ENCODE measurements around the gene YDJC. TPM values are rescaled to one million over a fixed set of nuclear protein-coding genes. Genes with fewer than 3 reads are reported as not detected.

Gene YDJC
- total RNA-seq, 1 donor: 25.0 TPM

DNA sequence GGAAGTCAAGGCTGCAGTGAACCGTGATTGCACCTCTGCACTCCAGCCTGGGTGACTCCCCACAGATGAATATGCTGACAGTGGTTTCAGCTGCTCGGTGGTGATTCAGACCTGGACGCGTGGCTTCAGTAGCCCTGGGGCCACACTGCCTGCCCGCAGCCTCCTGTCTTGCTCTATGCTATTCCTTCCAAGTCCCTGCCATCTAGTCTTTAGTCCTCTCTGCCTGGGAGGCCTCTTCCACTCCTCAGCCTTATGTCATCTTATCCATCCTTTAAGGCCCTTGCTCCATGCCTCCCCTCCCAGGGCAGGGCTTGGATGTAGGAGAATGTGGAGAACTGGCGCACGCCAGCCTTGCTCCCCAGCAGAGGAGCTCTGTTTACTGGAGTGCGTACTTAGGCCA is 23.0 kb downstream of the YDJC start:
- TF ChIP-seq, protein P1, sequence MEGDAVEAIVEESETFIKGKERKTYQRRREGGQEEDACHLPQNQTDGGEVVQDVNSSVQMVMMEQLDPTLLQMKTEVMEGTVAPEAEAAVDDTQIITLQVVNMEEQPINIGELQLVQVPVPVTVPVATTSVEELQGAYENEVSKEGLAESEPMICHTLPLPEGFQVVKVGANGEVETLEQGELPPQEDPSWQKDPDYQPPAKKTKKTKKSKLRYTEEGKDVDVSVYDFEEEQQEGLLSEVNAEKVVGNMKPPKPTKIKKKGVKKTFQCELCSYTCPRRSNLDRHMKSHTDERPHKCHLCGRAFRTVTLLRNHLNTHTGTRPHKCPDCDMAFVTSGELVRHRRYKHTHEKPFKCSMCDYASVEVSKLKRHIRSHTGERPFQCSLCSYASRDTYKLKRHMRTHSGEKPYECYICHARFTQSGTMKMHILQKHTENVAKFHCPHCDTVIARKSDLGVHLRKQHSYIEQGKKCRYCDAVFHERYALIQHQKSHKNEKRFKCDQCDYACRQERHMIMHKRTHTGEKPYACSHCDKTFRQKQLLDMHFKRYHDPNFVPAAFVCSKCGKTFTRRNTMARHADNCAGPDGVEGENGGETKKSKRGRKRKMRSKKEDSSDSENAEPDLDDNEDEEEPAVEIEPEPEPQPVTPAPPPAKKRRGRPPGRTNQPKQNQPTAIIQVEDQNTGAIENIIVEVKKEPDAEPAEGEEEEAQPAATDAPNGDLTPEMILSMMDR (IDR thresholded peaks at IDR 0.05; ENCODE audit: extremely low read depth, low read depth, low read length): no peak
- Histone ChIP-seq H3K4me1 (ENCODE audit: insufficient read depth, low read length) (no peaks in the 10 kb centered on the region), H3K4me2 (ENCODE audit: insufficient read depth, low read length) (no peak overlapping the region), H3K27ac (ENCODE audit: low read depth, low read length) (no peak overlapping the region), H2AFZ (ENCODE audit: low read length) (no peak overlapping the region), H4K20me1 (ENCODE audit: insufficient read depth, low read length) (peaks cover 71% of the 10 kb centered on the region), H3K36me3 (ENCODE audit: insufficient read depth, low read length) (peaks cover 25% of the 10 kb centered on the region), H3K79me2 (ENCODE audit: insufficient read depth, low read length) (peaks cover 95% of the 10 kb centered on the region), H3K9me3 (ENCODE audit: low read depth, low read length) (no peaks in the 10 kb centered on the region), H3K27me3 (ENCODE audit: insufficient read depth, low read length) (no peaks in the 10 kb centered on the region), H3K4me3 (ENCODE audit: insufficient read depth, low read length) (no peak overlapping the region)
- no peak for DNase-seq (ENCODE audit: insufficient read length, low spot score, missing footprints)

GRCh38 chr22:21605887-21606564 is 23.8 kb downstream of the YDJC start:
- no peaks in the 10 kb centered on the region for H3K9me3 ChIP-seq (ENCODE audit: low read depth, low read length)
- no peaks in the 10 kb centered on the region for H3K4me1 ChIP-seq (ENCODE audit: insufficient read depth, low read length)
- no peak overlapping the region for H3K4me3 ChIP-seq (ENCODE audit: insufficient read depth, low read length)
- H4K20me1 ChIP-seq (ENCODE audit: insufficient read depth, low read length): peaks cover 69% of the 10 kb centered on the region
- H3K36me3 ChIP-seq (ENCODE audit: insufficient read depth, low read length): peaks cover 19% of the 10 kb centered on the region
- peaks cover 94% of the 10 kb centered on the region for H3K79me2 ChIP-seq (ENCODE audit: insufficient read depth, low read length)
- no peak overlapping the region for H3K27ac ChIP-seq (ENCODE audit: low read depth, low read length)
- H3K4me2 ChIP-seq (ENCODE audit: insufficient read depth, low read length): no peak overlapping the region
- DNase-seq (ENCODE audit: insufficient read length, low spot score, missing footprints): no peak
- TF ChIP-seq, protein P1 (IDR thresholded peaks at IDR 0.05; ENCODE audit: extremely low read depth, low read depth, low read length): no peak
- no peaks in the 10 kb centered on the region for H3K27me3 ChIP-seq (ENCODE audit: insufficient read depth, low read length)
- no peak overlapping the region for H2AFZ ChIP-seq (ENCODE audit: low read length)

DNA sequence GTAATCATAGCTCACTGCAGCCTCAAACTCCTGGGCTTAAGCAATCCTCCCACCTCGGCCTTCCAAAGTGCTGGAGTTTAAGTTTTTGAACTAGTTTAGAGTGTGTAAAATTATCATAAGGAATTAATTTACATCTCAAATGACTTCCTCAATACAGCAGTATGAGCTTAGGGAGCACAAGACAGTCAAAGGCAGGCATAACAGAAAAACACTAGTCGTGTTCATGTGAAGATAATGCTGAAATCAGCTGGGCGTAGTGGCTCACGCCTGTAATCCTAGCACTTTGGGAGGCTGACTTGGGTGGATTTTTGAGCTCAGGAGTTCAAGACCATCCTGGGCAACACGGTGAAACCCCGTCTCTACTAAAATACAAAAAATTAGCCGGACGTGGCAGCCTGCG is 25.8 kb downstream of the YDJC start:
- Histone ChIP-seq H3K27me3 (ENCODE audit: insufficient read depth, low read length) (no peaks in the 10 kb centered on the region), H3K36me3 (ENCODE audit: insufficient read depth, low read length) (peaks cover 4% of the 10 kb centered on the region), H3K79me2 (ENCODE audit: insufficient read depth, low read length) (peaks cover 95% of the 10 kb centered on the region), H3K4me1 (ENCODE audit: insufficient read depth, low read length) (no peaks in the 10 kb centered on the region), H2AFZ (ENCODE audit: low read length) (no peak overlapping the region), H3K4me2 (ENCODE audit: insufficient read depth, low read length) (no peak overlapping the region), H3K4me3 (ENCODE audit: insufficient read depth, low read length) (no peak overlapping the region), H3K9me3 (ENCODE audit: low read depth, low read length) (no peaks in the 10 kb centered on the region), H4K20me1 (ENCODE audit: insufficient read depth, low read length) (peaks cover 67% of the 10 kb centered on the region), H3K27ac (ENCODE audit: low read depth, low read length) (no peak overlapping the region)
- TF ChIP-seq, protein P1 (IDR thresholded peaks at IDR 0.05; ENCODE audit: extremely low read depth, low read depth, low read length): no peak
- no peak for DNase-seq (ENCODE audit: insufficient read length, low spot score, missing footprints)

DNA sequence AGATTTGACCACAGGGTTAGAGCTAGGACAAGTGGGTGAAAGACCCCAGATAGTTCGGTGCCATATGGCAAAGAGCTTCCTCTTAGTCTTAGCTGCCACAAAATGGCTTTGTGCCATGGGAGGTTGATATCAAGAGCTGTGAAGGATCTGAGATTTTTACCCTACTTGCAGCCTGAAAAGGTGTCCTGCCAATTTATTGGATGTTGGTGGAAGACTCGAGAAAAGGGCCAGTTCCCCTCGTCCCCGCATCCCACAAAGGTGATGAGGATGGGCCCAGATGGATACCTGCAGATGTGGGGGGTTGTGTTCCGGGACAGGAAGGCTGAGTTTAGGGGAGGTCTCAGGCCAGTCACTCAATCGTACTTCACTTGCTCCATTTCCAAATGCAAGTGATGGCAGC is 27.2 kb downstream of the YDJC start:
- H3K4me2 ChIP-seq (ENCODE audit: insufficient read depth, low read length): no peak overlapping the region
- H3K27ac ChIP-seq (ENCODE audit: low read depth, low read length): no peak overlapping the region
- no peaks in the 10 kb centered on the region for H3K27me3 ChIP-seq (ENCODE audit: insufficient read depth, low read length)
- TF ChIP-seq, protein P1 (IDR thresholded peaks at IDR 0.05; ENCODE audit: extremely low read depth, low read depth, low read length): no peak
- peaks cover 95% of the 10 kb centered on the region for H3K79me2 ChIP-seq (ENCODE audit: insufficient read depth, low read length)
- no peak for DNase-seq (ENCODE audit: insufficient read length, low spot score, missing footprints)
- H2AFZ ChIP-seq (ENCODE audit: low read length): no peak overlapping the region
- no peak overlapping the region for H3K4me3 ChIP-seq (ENCODE audit: insufficient read depth, low read length)
- H4K20me1 ChIP-seq (ENCODE audit: insufficient read depth, low read length): peaks cover 67% of the 10 kb centered on the region
- no peaks in the 10 kb centered on the region for H3K9me3 ChIP-seq (ENCODE audit: low read depth, low read length)
- peaks cover 4% of the 10 kb centered on the region for H3K36me3 ChIP-seq (ENCODE audit: insufficient read depth, low read length)
- no peaks in the 10 kb centered on the region for H3K4me1 ChIP-seq (ENCODE audit: insufficient read depth, low read length)
